Stimulated activated CD8-positive, alpha-beta memory T cell treated with anti-CD3 and anti-CD28 coated beads, Interleukin-7, amount 100 ng/mL, for 24 hours (primary cell): ENCODE results near the gene APOO.

Experiments used
- DNase-seq: peaks from one replicate; pipeline ENCODE4 v3.0.0-alpha.2; 2020; ENCODE audit warnings: low read depth

APOO gene

GRCh38 chrX:23817979-23818336 is 89.8 kb downstream of the APOO start:
- no peak for DNase-seq

DNA sequence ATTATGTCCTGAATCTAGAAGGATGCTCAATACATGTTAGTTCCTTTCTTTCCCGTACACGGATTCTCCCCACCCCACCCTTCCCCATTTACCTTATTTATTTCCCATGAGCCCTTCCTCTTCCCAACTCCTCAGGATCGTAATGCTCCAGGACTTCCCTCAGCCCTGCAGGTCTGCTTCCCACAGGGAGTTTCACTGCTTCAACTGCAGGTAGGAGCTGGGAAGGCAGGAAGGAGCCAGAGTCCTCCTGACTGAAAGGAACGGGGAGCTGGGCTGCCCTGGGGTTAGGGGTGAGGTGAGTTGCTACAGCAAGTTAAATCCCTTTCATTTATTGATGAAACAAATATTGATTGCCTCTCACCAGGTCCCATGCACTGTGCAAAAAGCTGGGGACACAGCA is 91.6 kb downstream of the APOO start:
- no peak for DNase-seq

GRCh38 chrX:23815376-23815775 is 92.4 kb downstream of the APOO start:
- no peak for DNase-seq

DNA sequence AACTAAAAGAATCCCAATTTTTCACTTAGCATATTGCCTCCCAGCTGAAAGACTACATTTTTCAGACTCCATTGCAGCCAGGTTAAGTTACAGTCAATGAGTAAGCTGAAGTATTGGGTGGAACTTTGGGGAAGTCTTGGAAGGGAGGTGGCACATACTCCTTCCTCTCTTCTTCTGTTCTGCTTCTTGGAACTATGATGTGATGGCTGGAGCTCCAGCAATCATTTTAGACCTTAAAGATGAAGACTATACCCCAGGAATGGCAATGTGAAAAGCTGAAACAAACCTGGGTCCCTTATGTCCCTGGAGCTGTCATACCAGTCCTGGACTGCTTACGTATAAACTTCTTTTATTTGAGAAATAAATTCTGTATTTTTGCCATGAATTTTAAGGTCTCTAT is 93.9 kb downstream of the APOO start:
- no peak for DNase-seq

- no peak for DNase-seq
Measured at GRCh38 chrX:23811656-23812055, 96.1 kb downstream of the APOO start.

GRCh38 chrX:23811108-23811651 is 96.6 kb downstream of the APOO start:
- no peak for DNase-seq

DNA sequence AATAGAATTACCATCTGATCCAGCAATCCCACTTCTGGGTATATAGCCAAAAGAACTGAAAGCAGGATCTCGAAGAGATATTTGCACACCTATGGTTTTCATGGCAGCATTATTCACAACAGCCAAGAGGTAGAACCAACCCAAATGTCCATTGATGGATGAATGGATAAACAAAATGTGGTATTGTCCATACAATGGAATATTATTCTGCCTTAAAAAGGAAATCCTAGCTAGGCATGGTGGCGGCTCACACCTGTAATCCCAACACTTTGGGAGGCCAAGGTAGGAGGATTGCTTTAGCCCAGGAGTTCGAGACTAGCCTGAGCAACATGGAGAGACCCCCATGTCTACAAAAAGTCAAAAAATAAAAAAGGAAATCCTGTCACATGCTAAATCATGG is 97.5 kb downstream of the APOO start:
- no peak for DNase-seq

- no peak for DNase-seq
Measured at GRCh38 chrX:23805389-23805788, 102.3 kb downstream of the APOO start.

DNA sequence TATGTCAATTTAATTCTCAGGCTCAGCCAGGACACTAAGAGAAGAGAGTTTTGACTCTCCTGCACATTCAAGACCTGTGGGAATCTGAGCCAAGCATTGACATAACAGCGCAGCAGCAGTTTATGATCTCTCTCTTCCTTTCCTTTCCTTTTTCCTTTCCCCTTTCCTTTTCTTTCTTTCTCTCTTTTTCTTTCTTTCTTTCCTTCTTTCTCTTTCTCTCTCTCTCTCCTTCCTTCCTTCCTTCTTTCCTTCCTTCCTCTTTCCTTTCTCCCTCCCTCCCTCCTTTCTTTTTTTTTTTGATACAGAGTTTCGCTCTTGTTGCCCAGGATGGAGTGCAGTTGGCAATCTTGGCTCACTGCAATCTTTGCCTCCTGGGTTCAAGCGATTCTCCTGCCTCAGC is 103.2 kb downstream of the APOO start:
- DNase-seq, result no peak

DNA sequence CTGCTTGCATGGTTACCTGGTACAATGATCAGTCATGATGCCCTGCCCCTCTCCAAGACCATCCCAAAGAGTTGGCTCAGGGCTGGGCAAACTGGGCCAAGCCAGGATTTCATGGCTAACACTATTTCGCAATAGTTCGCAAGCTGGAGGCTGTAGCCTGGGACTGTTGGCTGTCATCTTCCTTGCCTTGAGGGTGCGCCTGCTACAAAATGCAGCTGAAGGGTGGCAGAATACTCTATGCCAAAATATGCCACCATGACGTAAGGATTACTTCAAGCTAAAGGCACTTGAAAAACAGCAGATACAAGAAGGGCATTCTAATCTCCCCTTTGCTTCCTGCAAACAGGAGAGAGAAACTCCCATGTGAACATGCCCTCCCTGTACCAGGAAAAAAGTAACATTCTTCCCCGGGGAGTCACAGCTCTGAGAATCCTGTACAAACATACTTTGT is 103.8 kb downstream of the APOO start:
- no peak for DNase-seq

DNA sequence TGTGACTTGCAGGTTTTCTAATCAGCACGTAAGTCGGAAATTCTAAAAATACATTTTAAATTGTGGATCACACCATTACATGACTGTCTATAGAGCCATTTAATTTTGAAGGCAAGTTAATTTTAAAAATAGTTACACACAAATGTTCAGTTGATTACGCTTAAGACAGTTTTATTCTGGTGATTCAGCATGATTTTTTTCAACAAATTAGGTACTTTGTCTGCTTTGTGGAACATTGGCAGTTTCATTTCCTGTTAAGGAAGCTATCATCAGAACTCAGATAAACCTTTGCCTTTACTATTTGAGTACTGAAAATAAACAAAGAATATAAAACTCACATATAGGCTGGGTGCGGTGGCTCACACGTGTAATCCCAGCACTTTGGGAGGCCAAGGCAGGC is 105.3 kb downstream of the APOO start:
- no peak for DNase-seq

DNA sequence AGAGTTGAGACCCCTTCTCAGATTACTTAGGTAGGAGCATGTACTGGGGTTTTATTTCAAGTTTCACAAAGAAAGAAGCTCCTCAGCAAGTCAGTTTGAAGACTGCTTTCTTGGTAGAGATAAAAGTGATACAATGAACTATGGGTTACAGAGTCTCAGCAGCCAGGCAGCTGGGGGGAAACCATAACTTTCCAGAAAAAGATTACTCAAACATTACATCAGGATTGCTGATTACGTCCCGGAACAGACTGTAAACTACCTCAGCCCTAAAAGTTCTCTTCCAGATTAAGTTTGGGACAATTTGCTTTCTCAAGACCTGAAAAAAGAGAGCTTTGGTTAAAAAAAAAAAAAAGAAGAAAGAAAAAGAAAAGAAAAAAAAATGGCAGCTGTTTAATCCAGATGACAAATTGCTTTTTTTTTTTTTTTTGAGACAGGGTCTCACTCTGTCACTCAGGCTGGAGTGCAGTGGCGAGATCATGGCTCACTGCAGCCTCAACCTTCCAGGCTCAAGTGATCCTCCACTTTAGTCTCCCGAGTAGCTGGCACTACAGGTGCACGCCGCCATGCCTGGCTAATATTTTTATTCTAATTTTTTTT is 108.2 kb downstream of the APOO start:
- DNase-seq, result no peak

DNA sequence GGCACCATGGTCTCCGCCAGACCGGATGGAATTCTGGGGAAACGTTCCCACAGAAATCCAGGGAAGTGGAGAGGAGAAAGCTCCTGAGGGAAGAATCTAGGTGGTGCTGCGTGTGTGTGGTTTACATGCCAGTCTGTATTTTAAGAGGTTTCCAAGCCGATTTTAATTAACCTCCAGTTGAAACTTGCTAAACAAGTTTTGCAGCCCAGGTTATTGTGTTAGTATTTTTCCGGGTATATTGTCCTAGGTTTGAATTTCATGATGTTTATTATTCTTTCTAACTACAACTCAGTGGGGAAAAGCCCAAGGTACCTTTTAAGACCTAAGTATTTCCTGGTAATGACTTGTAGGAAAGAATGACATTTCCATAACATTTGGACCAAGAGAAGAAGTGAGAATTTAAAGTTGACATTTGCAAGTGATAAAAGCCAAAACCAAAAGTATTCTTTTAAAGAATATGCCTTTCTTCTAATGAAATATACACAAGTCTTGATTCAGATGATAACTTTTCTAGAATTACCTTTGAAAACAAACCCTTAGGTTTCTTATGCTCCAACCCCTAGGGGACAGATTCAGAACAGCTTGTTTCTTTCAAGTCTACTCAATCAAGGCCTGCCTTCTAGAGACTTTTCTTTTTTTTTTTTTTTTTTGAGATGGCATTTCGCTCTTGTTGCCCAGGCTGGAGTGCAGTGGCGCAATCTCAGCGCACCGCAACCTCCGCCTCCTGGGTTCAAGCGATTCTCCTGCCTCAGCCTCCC is 110.2 kb downstream of the APOO start:
- DNase-seq, result no peak

DNA sequence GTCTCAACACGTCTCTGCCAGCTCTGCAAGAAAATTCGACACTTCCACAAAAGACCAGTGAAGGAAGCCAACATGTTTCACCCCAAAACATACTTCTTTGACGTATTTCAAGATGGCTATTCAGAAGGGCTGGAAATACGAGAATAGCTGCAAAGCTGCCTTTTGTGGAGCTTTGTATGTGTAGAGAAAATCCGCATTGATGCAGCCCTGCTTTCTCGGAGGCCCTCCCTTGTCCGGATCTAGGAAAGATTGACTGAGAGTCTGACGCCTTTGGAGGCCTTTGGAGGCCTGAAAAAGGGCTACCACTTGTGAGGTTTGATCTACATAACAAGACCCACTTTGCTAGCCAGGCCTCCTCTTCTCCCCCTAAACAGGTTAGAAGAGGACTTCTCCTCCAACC is 112.5 kb downstream of the APOO start:
- DNase-seq, result no peak

GRCh38 chrX:23792861-23793553 is 114.7 kb downstream of the APOO start:
- DNase-seq, result no peak

DNA sequence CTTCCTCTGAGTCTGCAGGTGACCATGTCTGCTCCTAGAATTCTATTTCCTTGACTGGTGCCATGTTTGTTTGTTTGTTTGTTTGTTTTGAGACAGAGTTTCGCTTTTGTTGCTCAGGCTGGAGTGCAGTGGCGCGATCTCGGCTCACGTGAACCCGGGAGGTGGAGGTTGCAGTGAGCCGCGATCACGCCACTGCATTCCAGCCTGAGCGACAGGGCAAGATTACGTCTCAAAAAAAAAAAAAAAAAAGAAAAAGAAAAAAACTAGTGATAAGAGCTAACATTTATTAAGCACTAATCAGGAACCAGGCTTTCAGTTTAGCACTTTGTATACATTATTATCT is 117.6 kb downstream of the APOO start:
- no peak for DNase-seq

DNA sequence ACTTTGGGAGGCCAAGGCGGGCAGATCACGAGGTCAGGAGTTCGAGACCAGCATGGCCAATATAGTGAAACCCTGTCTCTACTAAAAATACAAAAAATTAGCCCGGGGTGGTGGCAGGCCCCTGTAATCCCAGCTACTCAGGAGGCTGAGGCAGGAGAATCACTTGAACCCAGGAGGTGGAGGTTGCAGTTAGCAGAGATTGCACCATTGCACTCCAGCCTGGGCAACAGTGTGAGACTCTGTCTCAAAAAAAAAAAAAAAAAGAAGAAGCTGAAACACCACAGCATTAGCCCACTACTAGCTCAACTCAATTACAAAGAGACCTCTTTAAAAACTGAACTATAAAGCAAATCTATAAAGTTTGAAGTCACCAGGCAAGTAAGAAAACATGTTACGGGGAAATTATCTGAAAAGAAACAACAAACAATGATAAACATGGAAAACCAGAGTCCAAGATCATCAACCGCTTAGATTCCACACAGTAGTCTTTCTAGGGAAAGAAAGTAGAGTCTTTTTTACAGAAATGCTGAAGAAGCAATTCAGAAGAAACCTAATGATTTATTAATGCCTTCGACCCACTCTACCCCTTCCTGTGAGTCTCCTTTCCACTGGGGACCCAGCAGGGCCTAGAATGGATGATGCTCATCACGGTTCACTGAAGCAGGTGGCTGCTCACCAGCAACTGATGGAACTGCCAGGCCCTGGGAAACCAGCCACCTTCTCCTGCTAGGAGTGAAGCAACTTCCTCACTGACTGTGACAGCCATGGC is 118.2 kb downstream of the APOO start:
- DNase-seq, result no peak

DNA sequence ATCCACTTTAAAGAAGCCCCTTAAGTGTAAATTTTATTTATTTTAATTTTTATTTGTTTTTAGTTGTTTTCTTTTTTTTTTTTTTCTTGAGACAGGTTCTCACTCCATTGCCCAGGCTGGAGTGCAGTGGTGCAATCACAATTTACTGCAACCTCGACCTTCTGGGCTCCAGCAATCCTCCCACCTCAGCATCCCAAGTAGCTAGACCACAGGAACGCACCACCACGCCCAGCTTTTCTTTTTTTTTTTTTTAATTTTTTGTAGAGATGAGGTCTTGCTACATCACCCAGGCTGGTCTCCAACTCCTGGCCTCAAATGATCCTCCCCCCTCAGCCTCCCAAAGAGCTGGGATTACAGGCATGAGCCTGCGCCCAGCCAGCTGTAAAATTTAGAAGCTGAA is 118.8 kb downstream of the APOO start:
- no peak for DNase-seq

DNA sequence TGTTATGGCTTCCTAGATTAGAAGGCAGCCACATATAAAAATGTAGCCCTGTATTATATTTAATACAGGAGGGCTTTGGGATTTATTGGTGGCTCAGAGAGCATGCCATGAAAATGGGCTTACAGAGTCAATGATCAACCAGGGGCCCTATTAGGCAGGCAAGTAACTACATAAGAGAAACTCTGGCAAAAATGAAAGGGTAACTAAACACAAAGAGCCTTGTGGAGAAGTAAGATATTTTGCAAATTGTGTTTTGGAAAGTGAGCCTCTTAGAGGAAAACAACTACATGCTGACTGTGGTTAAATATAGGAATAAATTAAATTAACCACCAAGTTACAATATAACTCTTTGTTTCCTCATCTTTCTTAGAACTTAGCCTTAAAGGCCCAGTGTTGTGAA is 119.2 kb downstream of the APOO start:
- DNase-seq, result no peak

GRCh38 chrX:23787745-23788118 is 120.0 kb downstream of the APOO start:
- DNase-seq, result no peak

- no peak for DNase-seq
Measured at GRCh38 chrX:23786268-23786815, 121.4 kb downstream of the APOO start.

GRCh38 chrX:23785580-23785979 is 122.2 kb downstream of the APOO start:
- no peak for DNase-seq
